Measurements from ENCODE around the gene TYROBP.

DNA sequence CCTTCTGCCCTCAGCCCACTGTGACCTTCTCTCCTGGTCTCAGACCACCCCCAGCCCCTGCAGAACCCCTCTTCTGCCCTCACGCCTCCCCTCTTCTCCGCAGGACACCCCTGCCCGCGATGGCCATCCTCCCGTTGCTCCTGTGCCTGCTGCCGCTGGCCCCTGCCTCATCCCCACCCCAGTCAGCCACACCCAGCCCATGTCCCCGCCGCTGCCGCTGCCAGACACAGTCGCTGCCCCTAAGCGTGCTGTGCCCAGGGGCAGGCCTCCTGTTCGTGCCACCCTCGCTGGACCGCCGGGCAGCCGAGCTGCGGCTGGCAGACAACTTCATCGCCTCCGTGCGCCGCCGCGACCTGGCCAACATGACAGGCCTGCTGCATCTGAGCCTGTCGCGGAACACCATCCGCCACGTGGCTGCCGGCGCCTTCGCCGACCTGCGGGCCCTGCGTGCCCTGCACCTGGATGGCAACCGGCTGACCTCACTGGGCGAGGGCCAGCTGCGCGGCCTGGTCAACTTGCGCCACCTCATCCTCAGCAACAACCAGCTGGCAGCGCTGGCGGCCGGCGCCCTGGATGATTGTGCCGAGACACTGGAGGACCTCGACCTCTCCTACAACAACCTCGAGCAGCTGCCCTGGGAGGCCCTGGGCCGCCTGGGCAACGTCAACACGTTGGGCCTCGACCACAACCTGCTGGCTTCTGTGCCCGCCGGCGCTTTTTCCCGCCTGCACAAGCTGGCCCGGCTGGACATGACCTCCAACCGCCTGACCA is 31.4 kb upstream of the TYROBP start:
- no peak for TF ChIP-seq EZH2 (IDR thresholded peaks at IDR 0.05; ENCODE audit: borderline replicate concordance, low read depth, low read length, severe bottlenecking)
- TF ChIP-seq, protein P1, sequence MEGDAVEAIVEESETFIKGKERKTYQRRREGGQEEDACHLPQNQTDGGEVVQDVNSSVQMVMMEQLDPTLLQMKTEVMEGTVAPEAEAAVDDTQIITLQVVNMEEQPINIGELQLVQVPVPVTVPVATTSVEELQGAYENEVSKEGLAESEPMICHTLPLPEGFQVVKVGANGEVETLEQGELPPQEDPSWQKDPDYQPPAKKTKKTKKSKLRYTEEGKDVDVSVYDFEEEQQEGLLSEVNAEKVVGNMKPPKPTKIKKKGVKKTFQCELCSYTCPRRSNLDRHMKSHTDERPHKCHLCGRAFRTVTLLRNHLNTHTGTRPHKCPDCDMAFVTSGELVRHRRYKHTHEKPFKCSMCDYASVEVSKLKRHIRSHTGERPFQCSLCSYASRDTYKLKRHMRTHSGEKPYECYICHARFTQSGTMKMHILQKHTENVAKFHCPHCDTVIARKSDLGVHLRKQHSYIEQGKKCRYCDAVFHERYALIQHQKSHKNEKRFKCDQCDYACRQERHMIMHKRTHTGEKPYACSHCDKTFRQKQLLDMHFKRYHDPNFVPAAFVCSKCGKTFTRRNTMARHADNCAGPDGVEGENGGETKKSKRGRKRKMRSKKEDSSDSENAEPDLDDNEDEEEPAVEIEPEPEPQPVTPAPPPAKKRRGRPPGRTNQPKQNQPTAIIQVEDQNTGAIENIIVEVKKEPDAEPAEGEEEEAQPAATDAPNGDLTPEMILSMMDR (IDR thresholded peaks at IDR 0.05; ENCODE audit: borderline replicate concordance, extremely low read depth, low read length, poor library complexity, severe bottlenecking) = no peak
